HepG2 (cell line): Measurements from ENCODE around the gene SGF29. TPM values are rescaled to one million over a fixed set of nuclear protein-coding genes. Genes with fewer than 3 reads are reported as not detected.
A peak's percentile ranks its signal among the peaks of the same experiment; 100 is the strongest.

ENCODE experiments used
- BCL6 ChIP-seq: IDR thresholded peaks from 2 replicates; pipeline ENCODE4 v1.6.1; 2016; ENCODE audit warnings: missing genetic modification reagents, missing compliant biosample characterization
- HNRNPL ChIP-seq: fragments of 200-400 bp; formaldehyde crosslinking; IDR thresholded peaks from 2 replicates; pipeline ENCODE4 v1.6.1; 2017; ENCODE audit warnings: mild to moderate bottlenecking, low read depth, low read length
- MED13 ChIP-seq: sonication (generic); formaldehyde crosslinking; IDR thresholded peaks from 2 replicates; pipeline ENCODE4 v1.5.0; 2020; ENCODE audit warnings: missing genetic modification reagents
- MED8 ChIP-seq: sonication (generic); formaldehyde crosslinking; IDR thresholded peaks from 2 replicates; pipeline ENCODE4 v1.8.1; 2023; ENCODE audit warnings: mild to moderate bottlenecking, missing genetic modification reagents; ENCODE audit not compliant: insufficient replicate concordance
- MTA3 ChIP-seq: sonication (generic); formaldehyde crosslinking; IDR thresholded peaks from 2 replicates; pipeline ENCODE4 v1.4.0; 2020; ENCODE audit warnings: missing genetic modification reagents
- PCBP1 ChIP-seq: fragments of 200-400 bp; formaldehyde crosslinking; IDR thresholded peaks from 2 replicates; pipeline ENCODE4 v1.6.1; 2017; ENCODE audit warnings: mild to moderate bottlenecking, low read depth, low read length, borderline replicate concordance
- SIX4 ChIP-seq: sonication (generic); formaldehyde crosslinking; IDR thresholded peaks from 2 replicates; pipeline ENCODE4 v1.4.0; 2020; ENCODE audit warnings: missing genetic modification reagents
- STAG1 ChIP-seq: sonication (generic); formaldehyde crosslinking; IDR thresholded peaks from 2 replicates; pipeline ENCODE4 v1.4.0; 2020; ENCODE audit warnings: missing genetic modification reagents
- ZFP36 ChIP-seq: fragments of 150-350 bp; IDR thresholded peaks from 2 replicates; pipeline ENCODE4 v1.6.1; 2018; ENCODE audit warnings: borderline replicate concordance, low read length, low read depth; ENCODE audit not compliant: partially characterized antibody
- ZFP90 ChIP-seq: sonication (generic); formaldehyde crosslinking; IDR thresholded peaks from 2 replicates; pipeline ENCODE4 v1.8.0; 2022; ENCODE audit warnings: missing genetic modification reagents, mild to moderate bottlenecking, inconsistent platforms, borderline replicate concordance
- ZNF263 ChIP-seq: sonication (generic); formaldehyde crosslinking; IDR thresholded peaks from 2 replicates; pipeline ENCODE4 v1.4.0; 2020; ENCODE audit warnings: missing genetic modification reagents
- ZNF337 ChIP-seq: sonication (generic); formaldehyde crosslinking; IDR thresholded peaks from 2 replicates; pipeline ENCODE4 v1.5.1; 2020; ENCODE audit warnings: missing genetic modification reagents, low read depth, mild to moderate bottlenecking, borderline replicate concordance
- ZNF644 ChIP-seq: IDR thresholded peaks from 2 replicates; pipeline ENCODE4 v1.6.1; 2016; ENCODE audit warnings: low read depth
- ZNF678 ChIP-seq: sonication (generic); formaldehyde crosslinking; IDR thresholded peaks from 2 replicates; pipeline ENCODE4 v1.4.0; 2020; ENCODE audit warnings: mild to moderate bottlenecking, missing genetic modification reagents
- ZNF839 ChIP-seq: sonication (generic); formaldehyde crosslinking; IDR thresholded peaks from 2 replicates; pipeline ENCODE4 v1.4.0; 2020; ENCODE audit warnings: missing genetic modification reagents, mild to moderate bottlenecking, borderline replicate concordance
- polyA plus RNA-seq, 8 experiments: library from polyadenylated mRNA; depleted of rRNA in 3 of 8; stranded (reverse) in 7 of 8; unstranded in 1 of 8; fragments of >200 nt; fragmentation: Illumina TruSeq in 4 of 8; extraction: Trizol in 4 of 8; gene quantifications; 2 replicates each; pipeline versions ENCODE4 v1.2.1 to v1.2.3, GENCODE V29; 2011 to 2016; ENCODE audit warnings: low read depth in 4 of 8, missing spikeins in 1 of 8, mixed read lengths in 1 of 8; ENCODE audit not compliant: insufficient read depth in 1 of 8
- total RNA-seq, 5 experiments: library from RNA; depleted of rRNA; stranded (reverse); fragments of >200 nt; fragmentation: Illumina TruSeq; extraction: Trizol; gene quantifications; 2 replicates each; pipeline ENCODE4 v1.2.3, GENCODE V29; 2016; ENCODE audit warnings: low read depth in 1 of 5
- TF ChIP-seq, protein P1 (sequence below): sonication (generic); formaldehyde crosslinking; IDR thresholded peaks from 2 replicates; pipeline ENCODE4 v1.5.0; 2020; ENCODE audit warnings: mild to moderate bottlenecking, missing genetic modification reagents
- TF ChIP-seq, protein P2 (sequence below): IDR thresholded peaks from 2 replicates; pipeline ENCODE4 v1.6.1; 2016; ENCODE audit warnings: low read depth, borderline replicate concordance
- TF ChIP-seq, protein P3 (sequence below): sonication (generic); formaldehyde crosslinking; IDR thresholded peaks from 2 replicates; pipeline ENCODE4 v1.8.1; 2023; ENCODE audit warnings: mild to moderate bottlenecking, missing genetic modification reagents
- TF ChIP-seq, protein P4 (sequence below): sonication (generic); formaldehyde crosslinking; IDR thresholded peaks from 2 replicates; pipeline ENCODE4 v1.5.1; 2020; ENCODE audit warnings: mild to moderate bottlenecking, missing genetic modification reagents, borderline replicate concordance
- TF ChIP-seq, protein P5 (sequence below): sonication (generic); formaldehyde crosslinking; IDR thresholded peaks from 2 replicates; pipeline ENCODE4 v1.8.1; 2023; ENCODE audit warnings: missing genetic modification reagents, inconsistent platforms, borderline replicate concordance

Gene SGF29
- total and polyA plus RNA-seq, 2 of the 13 experiments (the other 11 are each of a cell fraction or from before 2014, with no cell fraction given) = 5.0 to 29.4 TPM

DNA sequence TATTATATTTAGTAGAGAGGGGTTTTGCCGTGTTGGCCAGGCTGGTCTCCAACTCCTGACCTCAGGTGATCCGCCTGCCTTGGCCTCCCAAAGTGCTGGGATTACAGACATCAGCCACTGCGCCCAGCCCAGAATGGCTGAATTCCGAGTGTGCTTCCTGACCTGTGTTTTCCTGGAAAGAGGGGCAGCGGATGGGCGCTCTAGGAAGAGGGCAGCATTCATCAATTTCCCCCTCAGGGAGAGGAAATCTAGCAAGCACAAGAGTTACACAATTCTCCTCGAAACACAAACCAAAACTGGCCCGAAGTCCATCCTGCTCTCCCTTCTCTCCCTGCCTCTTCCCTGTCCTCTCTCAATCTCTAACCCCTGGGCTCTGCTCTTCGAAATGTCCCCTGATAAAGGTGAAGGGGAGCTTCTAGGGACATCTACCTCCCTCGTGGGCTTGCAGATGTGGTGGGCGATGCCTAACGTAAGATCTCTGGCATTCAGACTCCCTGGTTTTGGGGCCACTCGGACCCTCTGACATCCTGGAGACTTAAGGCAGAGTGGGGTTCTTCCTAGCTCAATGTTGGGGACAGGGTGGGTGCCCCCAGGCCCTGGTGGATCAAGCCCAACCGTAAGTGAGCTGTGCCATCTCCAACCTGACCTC lies 48.1 kb upstream of the SGF29 start (continued):
- TF ChIP-seq, protein P1, sequence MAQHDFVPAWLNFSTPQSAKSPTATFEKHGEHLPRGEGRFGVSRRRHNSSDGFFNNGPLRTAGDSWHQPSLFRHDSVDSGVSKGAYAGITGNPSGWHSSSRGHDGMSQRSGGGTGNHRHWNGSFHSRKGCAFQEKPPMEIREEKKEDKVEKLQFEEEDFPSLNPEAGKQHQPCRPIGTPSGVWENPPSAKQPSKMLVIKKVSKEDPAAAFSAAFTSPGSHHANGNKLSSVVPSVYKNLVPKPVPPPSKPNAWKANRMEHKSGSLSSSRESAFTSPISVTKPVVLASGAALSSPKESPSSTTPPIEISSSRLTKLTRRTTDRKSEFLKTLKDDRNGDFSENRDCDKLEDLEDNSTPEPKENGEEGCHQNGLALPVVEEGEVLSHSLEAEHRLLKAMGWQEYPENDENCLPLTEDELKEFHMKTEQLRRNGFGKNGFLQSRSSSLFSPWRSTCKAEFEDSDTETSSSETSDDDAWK (CRISPR knock-in tag) = no peak
- TF ChIP-seq SIX4 (CRISPR knock-in tag) (0 out of 2 replicates have a peak, but pooled peaks have one; percentile 9), ZNF839 (CRISPR knock-in tag) (no peak), MTA3 (CRISPR knock-in tag) (no peak), ZFP90 (CRISPR knock-in tag) (no peak; the same call in 1 of the 2 replicates), MED13 (no peak), STAG1 (CRISPR knock-in tag) (peak; percentile 37), ZNF644 (CRISPR knock-in tag) (no peak), MED8 (CRISPR knock-in tag) (no peak), ZNF337 (no peak), ZFP36 (no peak), ZNF263 (peak; percentile 53), PCBP1 (no peak), ZNF678 (no peak), HNRNPL (no peak), BCL6 (CRISPR knock-in tag) (peak; percentile 100)
- TF ChIP-seq, protein P2, sequence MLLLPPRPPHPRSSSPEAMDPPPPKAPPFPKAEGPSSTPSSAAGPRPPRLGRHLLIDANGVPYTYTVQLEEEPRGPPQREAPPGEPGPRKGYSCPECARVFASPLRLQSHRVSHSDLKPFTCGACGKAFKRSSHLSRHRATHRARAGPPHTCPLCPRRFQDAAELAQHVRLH (CRISPR knock-in tag) = 0 out of 2 replicates have a peak, but pooled peaks have one; percentile 55
- TF ChIP-seq, protein P3, sequence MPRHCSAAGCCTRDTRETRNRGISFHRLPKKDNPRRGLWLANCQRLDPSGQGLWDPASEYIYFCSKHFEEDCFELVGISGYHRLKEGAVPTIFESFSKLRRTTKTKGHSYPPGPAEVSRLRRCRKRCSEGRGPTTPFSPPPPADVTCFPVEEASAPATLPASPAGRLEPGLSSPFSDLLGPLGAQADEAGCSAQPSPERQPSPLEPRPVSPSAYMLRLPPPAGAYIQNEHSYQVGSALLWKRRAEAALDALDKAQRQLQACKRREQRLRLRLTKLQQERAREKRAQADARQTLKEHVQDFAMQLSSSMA (CRISPR knock-in tag) = no peak
- TF ChIP-seq, protein P4, sequence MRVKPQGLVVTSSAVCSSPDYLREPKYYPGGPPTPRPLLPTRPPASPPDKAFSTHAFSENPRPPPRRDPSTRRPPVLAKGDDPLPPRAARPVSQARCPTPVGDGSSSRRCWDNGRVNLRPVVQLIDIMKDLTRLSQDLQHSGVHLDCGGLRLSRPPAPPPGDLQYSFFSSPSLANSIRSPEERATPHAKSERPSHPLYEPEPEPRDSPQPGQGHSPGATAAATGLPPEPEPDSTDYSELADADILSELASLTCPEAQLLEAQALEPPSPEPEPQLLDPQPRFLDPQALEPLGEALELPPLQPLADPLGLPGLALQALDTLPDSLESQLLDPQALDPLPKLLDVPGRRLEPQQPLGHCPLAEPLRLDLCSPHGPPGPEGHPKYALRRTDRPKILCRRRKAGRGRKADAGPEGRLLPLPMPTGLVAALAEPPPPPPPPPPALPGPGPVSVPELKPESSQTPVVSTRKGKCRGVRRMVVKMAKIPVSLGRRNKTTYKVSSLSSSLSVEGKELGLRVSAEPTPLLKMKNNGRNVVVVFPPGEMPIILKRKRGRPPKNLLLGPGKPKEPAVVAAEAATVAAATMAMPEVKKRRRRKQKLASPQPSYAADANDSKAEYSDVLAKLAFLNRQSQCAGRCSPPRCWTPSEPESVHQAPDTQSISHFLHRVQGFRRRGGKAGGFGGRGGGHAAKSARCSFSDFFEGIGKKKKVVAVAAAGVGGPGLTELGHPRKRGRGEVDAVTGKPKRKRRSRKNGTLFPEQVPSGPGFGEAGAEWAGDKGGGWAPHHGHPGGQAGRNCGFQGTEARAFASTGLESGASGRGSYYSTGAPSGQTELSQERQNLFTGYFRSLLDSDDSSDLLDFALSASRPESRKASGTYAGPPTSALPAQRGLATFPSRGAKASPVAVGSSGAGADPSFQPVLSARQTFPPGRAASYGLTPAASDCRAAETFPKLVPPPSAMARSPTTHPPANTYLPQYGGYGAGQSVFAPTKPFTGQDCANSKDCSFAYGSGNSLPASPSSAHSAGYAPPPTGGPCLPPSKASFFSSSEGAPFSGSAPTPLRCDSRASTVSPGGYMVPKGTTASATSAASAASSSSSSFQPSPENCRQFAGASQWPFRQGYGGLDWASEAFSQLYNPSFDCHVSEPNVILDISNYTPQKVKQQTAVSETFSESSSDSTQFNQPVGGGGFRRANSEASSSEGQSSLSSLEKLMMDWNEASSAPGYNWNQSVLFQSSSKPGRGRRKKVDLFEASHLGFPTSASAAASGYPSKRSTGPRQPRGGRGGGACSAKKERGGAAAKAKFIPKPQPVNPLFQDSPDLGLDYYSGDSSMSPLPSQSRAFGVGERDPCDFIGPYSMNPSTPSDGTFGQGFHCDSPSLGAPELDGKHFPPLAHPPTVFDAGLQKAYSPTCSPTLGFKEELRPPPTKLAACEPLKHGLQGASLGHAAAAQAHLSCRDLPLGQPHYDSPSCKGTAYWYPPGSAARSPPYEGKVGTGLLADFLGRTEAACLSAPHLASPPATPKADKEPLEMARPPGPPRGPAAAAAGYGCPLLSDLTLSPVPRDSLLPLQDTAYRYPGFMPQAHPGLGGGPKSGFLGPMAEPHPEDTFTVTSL (CRISPR knock-in tag) = peak; percentile 72; the same call in 1 of the 2 replicates
- TF ChIP-seq, protein P5, sequence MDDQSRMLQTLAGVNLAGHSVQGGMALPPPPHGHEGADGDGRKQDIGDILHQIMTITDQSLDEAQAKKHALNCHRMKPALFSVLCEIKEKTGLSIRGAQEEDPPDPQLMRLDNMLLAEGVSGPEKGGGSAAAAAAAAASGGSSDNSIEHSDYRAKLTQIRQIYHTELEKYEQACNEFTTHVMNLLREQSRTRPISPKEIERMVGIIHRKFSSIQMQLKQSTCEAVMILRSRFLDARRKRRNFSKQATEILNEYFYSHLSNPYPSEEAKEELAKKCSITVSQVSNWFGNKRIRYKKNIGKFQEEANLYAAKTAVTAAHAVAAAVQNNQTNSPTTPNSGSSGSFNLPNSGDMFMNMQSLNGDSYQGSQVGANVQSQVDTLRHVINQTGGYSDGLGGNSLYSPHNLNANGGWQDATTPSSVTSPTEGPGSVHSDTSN (CRISPR knock-in tag) = no peak
